DOHH2 (cell line): ENCODE measurements around the gene SYT10.

Source experiments
- CTCF ChIP-seq: fragments of 200-600 bp; sonication (generic); IDR thresholded peaks from one replicate; pipeline ENCODE4 v1.5.1; 2014; ENCODE audit warnings: antibody characterized with exemption, mild to moderate bottlenecking, low read depth, low read length; ENCODE audit not compliant: poor library complexity, severe bottlenecking
- EZH2phosphoT487 ChIP-seq: fragments of 200-600 bp; sonication (generic); IDR thresholded peaks from 2 replicates; pipeline ENCODE4 v1.6.1; 2017; ENCODE audit warnings: borderline replicate concordance, mild to moderate bottlenecking, antibody characterized with exemption, low read length, moderate library complexity, mixed read lengths

- no peak for TF ChIP-seq CTCF
- TF ChIP-seq EZH2phosphoT487, result no peak
These were observed 32.7 kb upstream of the SYT10 start for GRCh38 chr12:33472299-33472698.
